NB4 (cell line): ENCODE results near the gene GPBP1.

Experiments
- CTCF ChIP-seq: IDR thresholded peaks from one replicate; pipeline ENCODE4 v1.5.1; 2012; ENCODE audit warnings: low read depth, low read length
- MAX ChIP-seq: IDR thresholded peaks from 2 replicates; pipeline ENCODE4 v1.6.1; 2011; ENCODE audit warnings: low read depth, low read length
- MYC ChIP-seq: IDR thresholded peaks from 2 replicates; pipeline ENCODE4 v1.6.1; 2011; ENCODE audit warnings: low read depth, low read length
- POLR2A ChIP-seq: IDR thresholded peaks from 2 replicates; pipeline ENCODE4 v1.6.1; 2011; ENCODE audit warnings: mild to moderate bottlenecking; ENCODE audit not compliant: insufficient read length; ENCODE audit errors: extremely low read depth

GRCh38 chr5:57157131-57157530 is 16.7 kb upstream of the GPBP1 start:
- TF ChIP-seq POLR2A (no peak), CTCF (no peak), MYC (no peak), MAX (no peak)
